HepG2 (cell line): Measurements from ENCODE around the gene IQCM. TPM values are rescaled to one million over a fixed set of nuclear protein-coding genes. Genes with fewer than 3 reads are reported as not detected.

Experiments
- ATAC-seq: fragments of 200-7000 bp; cut with Tn5 transposase; 3 replicates; pipeline ENCODE4 v1.9.1; 2020; ENCODE audit warnings: mild to moderate bottlenecking, moderate library complexity
- BruUV-seq: library from RNA; stranded (reverse); fragments of 400-500 nt; replicated peaks from 2 replicates; lab custom pipeline; 2021; lab: Mats Ljungman, UMichigan
- CTCF ChIA-PET: fragments of 300-600 bp; formaldehyde crosslinking; extraction: SDS; loops from one replicate; lab custom pipeline; 2021; ENCODE audit warnings: low total read pairs, inconsistent platforms, low intra/inter-chr PET ratio; lab: Yijun Ruan, JAX
- POLR2A ChIA-PET: fragments of 350-600 bp; sonication (Branson Sonifier 250); formaldehyde crosslinking; loops from one replicate; lab custom pipeline; 2020; ENCODE audit warnings: antibody characterized with exemption, inconsistent platforms; lab: Yijun Ruan, JAX
- DNase-seq: peaks from one replicate; pipeline ENCODE4 v3.0.0-alpha.2; 2015; ENCODE audit warnings: low spot score
- FAIRE-seq: peaks from 3 replicates; lab custom pipeline; 2011; peaks lifted over from hg19 to GRCh38; lab: Jason Lieb, UNC
- H2AFZ ChIP-seq: one replicate; pipeline ENCODE4 v1.6.1; 2011; ENCODE audit warnings: low read length, inconsistent platforms
- H3K27ac ChIP-seq: fragments of 300-600 bp; 3 replicates; pipeline ENCODE4 v1.8.0; 2011; ENCODE audit warnings: mixed run types, mild to moderate bottlenecking, mixed read lengths, low read length, inconsistent platforms; ENCODE audit not compliant: insufficient read depth; ENCODE audit errors: extremely low read length
- H3K27me3 ChIP-seq, 2 experiments: fragments of 200-600 bp in 1 of 2; 2 replicates in 1 of 2; 3 replicates in 1 of 2; pipeline versions ENCODE4 v1.6.0 to v1.8.0; 2011; ENCODE audit warnings: low read length in 2 of 2, mild to moderate bottlenecking in 2 of 2, moderate library complexity in 2 of 2, inconsistent platforms in 1 of 2; ENCODE audit not compliant: insufficient read depth in 2 of 2, control insufficient read depth in 1 of 2
- H3K36me3 ChIP-seq, 2 experiments: fragments of 200-600 bp in 1 of 2; replicated peaks in 1 of 2; 2 replicates in 1 of 2; 3 replicates in 1 of 2; pipeline versions ENCODE4 v1.5.1 to v1.8.0; 2011; ENCODE audit warnings: low read length in 2 of 2, inconsistent platforms in 1 of 2; ENCODE audit not compliant: insufficient read depth in 2 of 2, control insufficient read depth in 1 of 2
- H3K4me1 ChIP-seq: 2 replicates; pipeline ENCODE4 v1.5.1; 2012; ENCODE audit warnings: low read length, inconsistent platforms; ENCODE audit not compliant: insufficient read depth
- H3K4me2 ChIP-seq: 2 replicates; pipeline ENCODE4 v1.6.0; 2011; ENCODE audit warnings: low read depth, low read length, inconsistent platforms
- H3K4me3 ChIP-seq, 3 experiments: fragments of 200-600 bp in 1 of 3; sonication (generic), shearing (Covaris generic) in 1 of 3; replicated peaks in 1 of 3; 2 replicates each; pipeline ENCODE4 v1.5.1; 2011 to 2016; ENCODE audit warnings: low read length in 3 of 3, inconsistent platforms in 2 of 3, low read depth in 2 of 3, mild to moderate bottlenecking in 2 of 3, control low read depth in 1 of 3, mixed read lengths in 1 of 3; ENCODE audit not compliant: insufficient read depth in 1 of 3
- H3K79me2 ChIP-seq: one replicate; pipeline ENCODE4 v1.6.1; 2011; ENCODE audit warnings: low read length, inconsistent platforms; ENCODE audit not compliant: insufficient read depth
- H3K9ac ChIP-seq: 2 replicates; pipeline ENCODE4 v1.6.0; 2011; ENCODE audit warnings: mild to moderate bottlenecking, low read depth, low read length, inconsistent platforms; ENCODE audit not compliant: insufficient read depth
- H3K9me3 ChIP-seq: 2 replicates; pipeline ENCODE4 v1.5.1; 2012; ENCODE audit warnings: mild to moderate bottlenecking, low read length
- H4K20me1 ChIP-seq: 2 replicates; pipeline ENCODE4 v1.6.0; 2011; ENCODE audit warnings: inconsistent platforms, mild to moderate bottlenecking, low read length, moderate library complexity; ENCODE audit not compliant: insufficient read depth
- DR1 ChIP-seq: sonication (generic); formaldehyde crosslinking; IDR thresholded peaks from 2 replicates; pipeline ENCODE4 v1.8.0; 2021; ENCODE audit warnings: mild to moderate bottlenecking, missing genetic modification reagents, inconsistent platforms
- HDAC1 ChIP-seq: sonication (generic); formaldehyde crosslinking; IDR thresholded peaks from 2 replicates; pipeline ENCODE4 v1.5.1; 2020; ENCODE audit warnings: mild to moderate bottlenecking, missing genetic modification reagents
- KAT8 ChIP-seq: IDR thresholded peaks from 2 replicates; pipeline ENCODE4 v1.6.1; 2016; ENCODE audit warnings: missing genetic modification reagents, missing compliant biosample characterization
- MXD3 ChIP-seq: IDR thresholded peaks from 2 replicates; pipeline ENCODE4 v1.6.1; 2016; ENCODE audit warnings: mild to moderate bottlenecking, missing biosample characterization, missing genetic modification reagents
- POLR2AphosphoS2 ChIP-seq: IDR thresholded peaks from 2 replicates; pipeline ENCODE4 v1.6.1; 2011; ENCODE audit warnings: low read depth, low read length, improper control_type of control experiment
- RXRB ChIP-seq: IDR thresholded peaks from 2 replicates; pipeline ENCODE4 v1.6.1; 2016; ENCODE audit warnings: borderline replicate concordance, missing genetic modification reagents, missing compliant biosample characterization
- SIX1 ChIP-seq: sonication (generic); formaldehyde crosslinking; IDR thresholded peaks from 2 replicates; pipeline ENCODE4 v1.4.0; 2020; ENCODE audit warnings: missing genetic modification reagents, borderline replicate concordance
- ZBTB4 ChIP-seq: sonication (generic); formaldehyde crosslinking; IDR thresholded peaks from 2 replicates; pipeline ENCODE4 v1.4.0; 2020; ENCODE audit warnings: missing genetic modification reagents, mild to moderate bottlenecking, borderline replicate concordance
- ZBTB7B ChIP-seq: sonication (generic); formaldehyde crosslinking; IDR thresholded peaks from 2 replicates; pipeline ENCODE4 v1.4.0; 2020; ENCODE audit warnings: missing genetic modification reagents
- ZMYM4 ChIP-seq: sonication (generic); formaldehyde crosslinking; IDR thresholded peaks from 2 replicates; pipeline ENCODE4 v1.8.1; 2023; ENCODE audit warnings: mild to moderate bottlenecking, missing genetic modification reagents
- ZNF142 ChIP-seq: sonication (generic); formaldehyde crosslinking; IDR thresholded peaks from 2 replicates; pipeline ENCODE4 v1.4.0; 2020; ENCODE audit warnings: missing genetic modification reagents
- WGBS: methylation state at CpG from one replicate; pipeline ENCODE4 v1.1.6; 2017; ENCODE audit warnings: low lambda C conversion rate; 5-methylcytosine and 5-hydroxymethylcytosine counted together
- in situ Hi-C: cut with HindIII; loops from 2 replicates; pipeline ENCODE4 v1.10.0; 2017; ENCODE audit warnings: low pct_unique_long_range_greater_than_20kb; ENCODE audit not compliant: extremely low pct_ligation_motif_present
- intact Hi-C: fragments of 100-400 bp; cut with micrococcal nuclease; formaldehyde crosslinking; loops from one replicate; pipeline ENCODE4 v1.10.0; 2022; ENCODE audit not compliant: unreplicated experiment
- polyA plus RNA-seq, 8 experiments: library from polyadenylated mRNA; depleted of rRNA in 3 of 8; stranded (reverse) in 7 of 8; unstranded in 1 of 8; fragments of >200 nt; fragmentation: Illumina TruSeq in 4 of 8; extraction: Trizol in 4 of 8; gene quantifications; 2 replicates each; pipeline versions ENCODE4 v1.2.1 to v1.2.3, GENCODE V29; 2011 to 2016; ENCODE audit warnings: low read depth in 4 of 8, missing spikeins in 1 of 8, mixed read lengths in 1 of 8; ENCODE audit not compliant: insufficient read depth in 1 of 8
- total RNA-seq, 5 experiments: library from RNA; depleted of rRNA; stranded (reverse); fragments of >200 nt; fragmentation: Illumina TruSeq; extraction: Trizol; gene quantifications; 2 replicates each; pipeline ENCODE4 v1.2.3, GENCODE V29; 2016; ENCODE audit warnings: low read depth in 1 of 5
- TF ChIP-seq, protein P1 (sequence below): sonication (generic); formaldehyde crosslinking; IDR thresholded peaks from 2 replicates; pipeline ENCODE4 v1.4.0; 2020; ENCODE audit warnings: mild to moderate bottlenecking, missing genetic modification reagents
- TF ChIP-seq, protein P2 (sequence below): IDR thresholded peaks from 2 replicates; pipeline ENCODE4 v1.6.1; 2016

Gene IQCM
- total and polyA plus RNA-seq, 2 of the 13 experiments (the other 11 are each of a cell fraction or from before 2014, with no cell fraction given): not detected

DNA sequence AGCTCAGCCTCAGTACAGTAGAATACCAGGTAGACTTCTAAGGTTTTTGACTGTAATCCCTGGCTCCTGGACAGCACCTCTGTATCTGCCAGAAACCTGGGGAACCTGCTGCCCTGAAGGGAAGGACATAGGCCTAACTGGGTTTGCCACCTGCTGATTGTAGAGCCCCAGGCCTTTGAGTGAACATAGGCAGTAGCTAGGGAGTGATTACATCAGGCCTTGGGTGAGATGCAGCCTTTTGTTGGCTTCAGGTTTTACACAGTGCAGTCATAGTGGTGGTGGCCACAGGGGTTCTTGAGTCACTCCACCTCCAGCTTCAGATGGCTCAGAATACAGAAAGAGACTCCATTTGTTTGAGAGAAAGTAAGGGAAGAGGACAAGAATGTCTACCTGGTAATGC is 19.3 kb downstream of the IQCM start (continued):
- no peak for TF ChIP-seq ZBTB4 (CRISPR knock-in tag)
- no peak for TF ChIP-seq RXRB (CRISPR knock-in tag)
- TF ChIP-seq POLR2AphosphoS2: no peak
- TF ChIP-seq MXD3: no peak
- no peak for TF ChIP-seq ZBTB7B (CRISPR knock-in tag)
- TF ChIP-seq HDAC1 (CRISPR knock-in tag): no peak
- no peak for TF ChIP-seq DR1 (CRISPR knock-in tag)
- TF ChIP-seq, all 625 proteins: peak for 0

GRCh38 chr4:149795256-149795655 is 20.4 kb downstream of the IQCM start:
- Histone ChIP-seq H3K4me1 (no peaks in the 10 kb centered on the region), H3K79me2 (no peaks in the 10 kb centered on the region), H4K20me1 (no peaks in the 10 kb centered on the region), H2AFZ (no peak overlapping the region), H3K4me2 (no peak overlapping the region), H3K9me3 (no peaks in the 10 kb centered on the region), H3K27ac (no peak overlapping the region), H3K36me3 (no peaks in the 10 kb centered on the region), H3K27me3 (no peaks in the 10 kb centered on the region), H3K9ac (no peak overlapping the region), H3K4me3 (no peak overlapping the region)
- peak; percentile 23 for DNase-seq
- no peak for FAIRE-seq
- ChIA-PET CTCF (no interaction called here), POLR2A (no interaction called here)
- ATAC-seq: peak; percentile 94
- BruUV-seq: no TSS peak
- in situ Hi-C loops (no loop called here), intact Hi-C loops (loop anchor here (1.0 kb wide), 1 partner anchor 101 kb away; no protein-coding TSS in a partner anchor)
- 0% methylated on average over 4 of the region's 4 CpGs for WGBS
- TF ChIP-seq, protein P1, sequence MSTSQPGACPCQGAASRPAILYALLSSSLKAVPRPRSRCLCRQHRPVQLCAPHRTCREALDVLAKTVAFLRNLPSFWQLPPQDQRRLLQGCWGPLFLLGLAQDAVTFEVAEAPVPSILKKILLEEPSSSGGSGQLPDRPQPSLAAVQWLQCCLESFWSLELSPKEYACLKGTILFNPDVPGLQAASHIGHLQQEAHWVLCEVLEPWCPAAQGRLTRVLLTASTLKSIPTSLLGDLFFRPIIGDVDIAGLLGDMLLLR: no peak
- no peak for TF ChIP-seq SIX1 (CRISPR knock-in tag)
- no peak for TF ChIP-seq KAT8 (CRISPR knock-in tag)
- peak; percentile 20; the same call in 1 of the 2 replicates for TF ChIP-seq ZMYM4 (CRISPR knock-in tag)
- no peak for TF ChIP-seq ZNF142 (CRISPR knock-in tag)
- TF ChIP-seq, protein P2, sequence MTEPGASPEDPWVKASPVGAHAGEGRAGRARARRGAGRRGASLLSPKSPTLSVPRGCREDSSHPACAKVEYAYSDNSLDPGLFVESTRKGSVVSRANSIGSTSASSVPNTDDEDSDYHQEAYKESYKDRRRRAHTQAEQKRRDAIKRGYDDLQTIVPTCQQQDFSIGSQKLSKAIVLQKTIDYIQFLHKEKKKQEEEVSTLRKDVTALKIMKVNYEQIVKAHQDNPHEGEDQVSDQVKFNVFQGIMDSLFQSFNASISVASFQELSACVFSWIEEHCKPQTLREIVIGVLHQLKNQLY (CRISPR knock-in tag): no peak
